Measurements from ENCODE around the gene SV2C. TPM values are rescaled to one million over a fixed set of nuclear protein-coding genes. Genes with fewer than 3 reads are reported as not detected.
A peak's percentile ranks its signal among the peaks of the same experiment; 100 is the strongest.

Gene SV2C
- total RNA-seq, 1 experiment from 2014 or later: 0.09 TPM

GRCh38 chr5:76402886-76403765 lies 319.9 kb downstream of the SV2C start, which contains the start of gene IQGAP2 (continued):
- no peak for TF ChIP-seq ZNF281 (CRISPR knock-in tag; IDR thresholded peaks at IDR 0.05)
- no peak for TF ChIP-seq CBFB (CRISPR knock-in tag; IDR thresholded peaks at IDR 0.05; ENCODE audit: low read depth)
- TF ChIP-seq ZNF138 (CRISPR knock-in tag; conservative IDR thresholded peaks at IDR 0.05): no peak
- no peak for TF ChIP-seq RORB (CRISPR knock-in tag; IDR thresholded peaks at IDR 0.05)
- TF ChIP-seq JAZF1 (CRISPR knock-in tag; IDR thresholded peaks at IDR 0.05): no peak
- TF ChIP-seq ATF2 (CRISPR knock-in tag; IDR thresholded peaks at IDR 0.05; ENCODE audit: borderline replicate concordance, low read depth): no peak
- TF ChIP-seq ZNF425 (CRISPR knock-in tag; conservative IDR thresholded peaks at IDR 0.05): no peak
- no peak for TF ChIP-seq ZBTB21 (CRISPR knock-in tag; IDR thresholded peaks at IDR 0.05; ENCODE audit: borderline replicate concordance)
- peak; percentile 100 for TF ChIP-seq HMGXB4 (CRISPR knock-in tag; IDR thresholded peaks at IDR 0.05)
- TF ChIP-seq FOXP1 (CRISPR knock-in tag; IDR thresholded peaks at IDR 0.05; ENCODE audit: borderline replicate concordance): peak; percentile 71
- TF ChIP-seq ARID4B (CRISPR knock-in tag; IDR thresholded peaks at IDR 0.05; ENCODE audit: borderline replicate concordance): no peak
- TF ChIP-seq NR1H2 (CRISPR knock-in tag; IDR thresholded peaks at IDR 0.05): no peak
- TF ChIP-seq E2F5 (CRISPR knock-in tag; IDR thresholded peaks at IDR 0.05): peak; percentile 88; the same call in 1 of the 2 replicates
- peak; percentile 78; the same call in 1 of the 2 replicates for TF ChIP-seq TEAD1 (CRISPR knock-in tag; IDR thresholded peaks at IDR 0.05)
- TF ChIP-seq ZNF317 (CRISPR knock-in tag; IDR thresholded peaks at IDR 0.05; ENCODE audit: borderline replicate concordance, low read depth): 0 out of 2 replicates have a peak, but pooled peaks have one; percentile 38
- 0 out of 2 replicates have a peak, but pooled peaks have one; percentile 30 for TF ChIP-seq USF2 (CRISPR knock-in tag; IDR thresholded peaks at IDR 0.05)
- TF ChIP-seq FOXK1 (CRISPR knock-in tag; IDR thresholded peaks at IDR 0.05): 0 out of 2 replicates have a peak, but pooled peaks have one; percentile 36
- no peak for TF ChIP-seq ZNF396 (CRISPR knock-in tag; IDR thresholded peaks at IDR 0.05; ENCODE audit: borderline replicate concordance)
- TF ChIP-seq ZNF219 (CRISPR knock-in tag; IDR thresholded peaks at IDR 0.05; ENCODE audit: borderline replicate concordance): 0 out of 2 replicates have a peak, but pooled peaks have one; percentile 23
- no peak for TF ChIP-seq CREB1 (CRISPR knock-in tag; IDR thresholded peaks at IDR 0.05)
- TF ChIP-seq NFE2L1 (CRISPR knock-in tag; IDR thresholded peaks at IDR 0.05): no peak
- no peak for TF ChIP-seq MLX (CRISPR knock-in tag; IDR thresholded peaks at IDR 0.05)
